RWPE1 (cell line): ENCODE measurements around the gene DECR2.
"Not testable (repeated sequence)": the region's sequence is repeated elsewhere in the genome, so short reads cannot be mapped to it uniquely, and the experiment has no call there.

Experiments
- CTCF ChIA-PET: fragments of 350-600 bp; sonication (Branson Sonifier 250); formaldehyde crosslinking; extraction: SDS; loops from one replicate; lab custom pipeline; 2021; lab: Yijun Ruan, JAX
- POLR2A ChIA-PET: fragments of 400-600 bp; formaldehyde crosslinking; extraction: SDS; loops from one replicate; lab custom pipeline; 2020; ENCODE audit warnings: antibody characterized with exemption; ENCODE audit not compliant: low non-redundant PET; lab: Yijun Ruan, JAX
- DNase-seq: peaks from one replicate; pipeline ENCODE4 v3.0.0; 2012; ENCODE audit warnings: low spot score
- H3K27ac ChIP-seq: fragments of 450-650 bp; 2 replicates; pipeline ENCODE4 v1.5.1; 2017
- TF ChIP-seq, protein P1 (sequence below): fragments of 450-650 bp; conservative IDR thresholded peaks from 2 replicates; pipeline ENCODE4 v1.5.1; 2017; ENCODE audit warnings: low read depth, mild to moderate bottlenecking

The DECR2 gene

DNA sequence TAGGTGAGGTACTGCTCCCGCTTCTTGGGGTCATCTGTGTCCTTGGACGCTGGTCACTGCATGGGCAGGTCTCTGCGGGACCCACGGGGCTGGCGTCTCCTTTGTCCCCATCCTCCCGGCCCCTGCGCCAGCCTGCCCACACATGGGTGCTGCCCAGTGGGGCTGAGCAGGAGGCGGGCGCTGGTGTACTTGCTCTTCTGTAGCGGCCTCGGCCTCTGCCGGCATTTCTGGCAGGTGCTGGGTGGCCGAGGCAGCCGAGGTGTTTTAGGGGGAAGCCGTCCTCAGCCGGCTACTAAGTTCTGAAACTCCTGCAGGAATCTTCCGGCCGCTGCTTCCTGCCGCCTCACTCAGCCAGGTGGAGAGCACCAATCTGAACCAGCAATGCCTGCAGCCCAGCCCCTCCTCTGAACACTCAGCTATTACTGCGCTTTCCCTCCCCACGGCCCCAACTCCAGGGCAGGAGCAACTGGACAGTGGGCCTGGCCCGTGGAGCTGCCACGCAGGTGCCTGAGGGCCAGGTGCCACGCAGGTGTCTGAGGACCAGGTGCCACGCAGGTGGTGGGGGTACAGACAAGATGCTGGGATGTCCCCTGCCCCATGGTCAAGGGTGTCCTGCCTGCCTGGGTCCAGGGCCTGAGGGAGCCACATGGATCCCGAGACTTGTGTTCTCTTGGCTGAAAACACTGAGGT is 10.0 kb downstream of the DECR2 start:
- no peak for DNase-seq
- H3K27ac ChIP-seq, result peak overlapping the region; percentile 35
- CTCF ChIA-PET, result no interaction called here
- POLR2A ChIA-PET, result no interaction called here
- TF ChIP-seq, protein P1, sequence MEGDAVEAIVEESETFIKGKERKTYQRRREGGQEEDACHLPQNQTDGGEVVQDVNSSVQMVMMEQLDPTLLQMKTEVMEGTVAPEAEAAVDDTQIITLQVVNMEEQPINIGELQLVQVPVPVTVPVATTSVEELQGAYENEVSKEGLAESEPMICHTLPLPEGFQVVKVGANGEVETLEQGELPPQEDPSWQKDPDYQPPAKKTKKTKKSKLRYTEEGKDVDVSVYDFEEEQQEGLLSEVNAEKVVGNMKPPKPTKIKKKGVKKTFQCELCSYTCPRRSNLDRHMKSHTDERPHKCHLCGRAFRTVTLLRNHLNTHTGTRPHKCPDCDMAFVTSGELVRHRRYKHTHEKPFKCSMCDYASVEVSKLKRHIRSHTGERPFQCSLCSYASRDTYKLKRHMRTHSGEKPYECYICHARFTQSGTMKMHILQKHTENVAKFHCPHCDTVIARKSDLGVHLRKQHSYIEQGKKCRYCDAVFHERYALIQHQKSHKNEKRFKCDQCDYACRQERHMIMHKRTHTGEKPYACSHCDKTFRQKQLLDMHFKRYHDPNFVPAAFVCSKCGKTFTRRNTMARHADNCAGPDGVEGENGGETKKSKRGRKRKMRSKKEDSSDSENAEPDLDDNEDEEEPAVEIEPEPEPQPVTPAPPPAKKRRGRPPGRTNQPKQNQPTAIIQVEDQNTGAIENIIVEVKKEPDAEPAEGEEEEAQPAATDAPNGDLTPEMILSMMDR, result no peak

DNA sequence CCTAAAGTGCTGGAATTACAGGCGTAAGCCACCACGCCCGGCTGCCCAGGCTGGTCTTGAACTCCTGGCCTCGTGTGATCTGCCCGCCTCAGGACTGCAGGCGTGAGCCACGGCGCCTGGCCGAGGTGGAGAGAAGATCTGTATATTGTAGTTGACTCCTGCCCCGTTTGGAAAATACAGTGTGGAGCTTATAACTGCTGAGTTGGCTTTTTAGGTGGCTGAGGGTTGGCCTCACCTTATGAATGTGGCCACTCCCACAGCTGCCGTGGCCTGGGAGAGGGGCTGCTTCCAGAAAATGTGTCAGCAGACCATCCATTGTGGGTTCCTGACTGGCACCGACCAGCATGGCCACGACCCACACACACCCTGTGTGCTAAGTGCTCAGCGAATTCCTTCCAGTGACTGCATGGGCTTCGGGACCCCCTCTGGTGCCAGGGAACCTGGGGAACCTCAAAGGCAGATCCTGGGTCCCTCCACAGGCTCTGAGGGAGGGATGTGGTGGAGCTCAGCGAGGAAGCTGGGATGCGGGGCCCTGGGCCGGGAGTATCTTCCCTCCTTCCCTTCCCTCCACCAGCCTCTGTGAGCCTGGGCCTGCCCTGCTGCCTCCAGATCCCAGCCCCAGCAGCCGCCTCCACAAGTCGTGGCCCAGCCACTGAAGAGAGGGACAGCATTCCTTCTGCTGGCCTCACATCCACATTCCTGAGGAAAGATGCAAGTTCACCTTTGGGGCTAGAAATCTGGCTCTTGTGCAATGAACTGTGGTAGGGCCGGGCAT is 12.9 kb downstream of the DECR2 start:
- CTCF ChIA-PET, result no interaction called here
- POLR2A ChIA-PET, result no interaction called here
- no peak for DNase-seq

DNA sequence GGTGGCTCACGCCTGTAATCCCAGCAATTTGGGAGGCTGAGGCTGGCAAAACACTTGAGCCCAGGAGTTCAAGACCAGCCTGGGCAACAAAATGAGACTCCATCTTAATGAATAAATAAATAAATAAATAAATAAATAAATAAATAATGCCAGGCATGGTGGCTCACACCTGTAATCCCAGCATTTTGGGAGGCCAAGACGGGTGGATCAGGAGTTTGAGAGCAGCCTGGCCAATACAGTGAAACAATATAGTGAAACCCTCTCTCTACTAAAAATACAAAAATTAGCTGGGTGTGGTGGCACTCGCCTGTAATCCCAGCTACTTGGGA is 13.4 kb downstream of the DECR2 start:
- DNase-seq, POLR2A ChIA-PET, CTCF ChIA-PET: not testable (repeated sequence)
- peak overlapping the region; percentile 69 for H3K27ac ChIP-seq

More for the DNA sequence above, 12.9 kb downstream of the DECR2 start:
- TF ChIP-seq, protein P1, result no peak
- peak overlapping the region; percentile 69 for H3K27ac ChIP-seq

DNA sequence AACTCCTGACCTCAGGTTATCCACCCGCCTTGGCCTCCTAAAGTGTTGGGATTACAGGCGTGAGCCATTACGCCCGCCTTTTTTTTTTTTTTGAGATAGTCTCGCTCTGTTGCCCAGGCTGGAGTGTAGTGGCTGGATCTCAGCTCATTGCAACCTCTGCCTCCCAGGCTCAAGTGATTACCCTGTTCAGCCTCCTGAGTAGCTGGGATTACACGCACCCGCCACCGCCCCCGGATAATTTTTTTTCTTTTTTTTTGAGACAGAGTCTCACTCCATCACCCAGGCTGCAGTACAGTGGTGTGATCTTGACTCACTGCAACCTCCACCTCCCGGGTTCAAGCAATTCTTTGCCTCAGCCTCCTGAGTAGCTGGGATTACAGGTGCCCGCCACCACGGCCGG is 20.5 kb downstream of the DECR2 start:
- POLR2A ChIA-PET, DNase-seq, CTCF ChIA-PET: not testable (repeated sequence)
- peak overlapping the region; percentile 100 for H3K27ac ChIP-seq

DNA sequence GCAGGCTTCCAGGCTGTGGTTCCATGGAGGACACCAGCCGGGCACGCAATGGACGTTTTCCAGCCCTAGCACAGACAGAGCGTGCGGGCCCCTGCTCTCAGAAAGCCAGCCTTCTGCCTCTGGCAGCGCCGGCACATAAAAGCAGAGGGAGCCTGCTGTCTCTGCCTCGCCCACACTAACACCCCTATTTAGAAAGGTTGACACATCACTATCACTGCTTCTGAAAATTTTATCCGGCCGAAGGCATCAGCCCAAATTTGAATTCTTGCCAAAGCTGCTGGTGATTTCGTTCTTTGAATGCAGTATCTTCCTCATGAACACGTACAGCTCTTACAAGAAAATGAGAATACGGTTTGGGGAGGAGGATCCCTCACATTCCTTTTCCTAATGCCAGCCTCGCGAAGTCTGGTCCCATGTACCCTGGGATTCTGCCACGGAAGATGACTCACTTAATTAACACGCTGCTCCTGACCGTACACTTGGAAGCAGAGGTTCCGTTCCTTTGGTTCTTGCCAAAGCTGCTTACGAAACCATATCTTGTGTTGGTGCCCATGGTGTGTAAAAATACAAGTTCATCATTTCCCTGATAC is 22.4 kb downstream of the DECR2 start:
- H3K27ac ChIP-seq, result peak overlapping the region; percentile 100
- CTCF ChIA-PET, result interaction anchor here (0.6 to 1.2 kb wide), 5 partner anchors 9 to 71 kb away, joined by 3 to 7 read pairs (median 3); no protein-coding TSS in a partner anchor
- DNase-seq, result peak; percentile 90
- TF ChIP-seq, protein P1, result no peak
- POLR2A ChIA-PET, result interaction anchor here (1.2 kb wide), 1 partner anchor 22 kb away, joined by 6 read pairs; the partner anchor contains the start of gene DECR2

DNA sequence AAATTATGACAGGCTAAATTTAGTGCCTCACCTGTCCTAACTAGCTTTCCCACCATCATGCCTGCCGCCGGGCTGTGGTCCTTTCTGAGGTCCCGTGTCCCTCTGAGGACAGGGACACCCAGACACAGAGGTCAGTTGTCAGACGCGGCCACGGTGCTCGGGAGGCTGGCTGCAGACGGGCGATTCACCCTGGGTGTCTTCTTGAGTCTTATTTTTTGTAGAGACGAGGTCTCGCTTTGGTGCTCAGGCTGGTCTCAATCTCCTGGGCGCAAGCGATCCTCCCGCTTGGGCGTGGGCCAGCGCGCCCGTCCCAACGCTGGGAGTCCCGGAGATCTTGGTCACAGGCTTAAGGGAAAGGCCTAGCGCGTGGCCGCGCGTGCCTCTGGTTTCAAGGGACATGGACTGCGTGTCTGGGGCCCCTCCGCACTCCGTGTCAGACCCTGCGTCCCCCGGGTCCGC is 23.0 kb downstream of the DECR2 start:
- TF ChIP-seq, protein P1, result no peak
- H3K27ac ChIP-seq, result peak overlapping the region; percentile 100
- POLR2A ChIA-PET, result interaction anchor here (1.2 kb wide), 1 partner anchor 23 kb away, joined by 6 read pairs; the partner anchor contains the start of gene DECR2
- DNase-seq, result no peak
- CTCF ChIA-PET, result interaction anchor here (0.6 to 1.2 kb wide), 5 partner anchors 9 to 144 kb away, joined by 3 to 7 read pairs (median 3); partner anchors contain the start of gene ARHGDIG

DNA sequence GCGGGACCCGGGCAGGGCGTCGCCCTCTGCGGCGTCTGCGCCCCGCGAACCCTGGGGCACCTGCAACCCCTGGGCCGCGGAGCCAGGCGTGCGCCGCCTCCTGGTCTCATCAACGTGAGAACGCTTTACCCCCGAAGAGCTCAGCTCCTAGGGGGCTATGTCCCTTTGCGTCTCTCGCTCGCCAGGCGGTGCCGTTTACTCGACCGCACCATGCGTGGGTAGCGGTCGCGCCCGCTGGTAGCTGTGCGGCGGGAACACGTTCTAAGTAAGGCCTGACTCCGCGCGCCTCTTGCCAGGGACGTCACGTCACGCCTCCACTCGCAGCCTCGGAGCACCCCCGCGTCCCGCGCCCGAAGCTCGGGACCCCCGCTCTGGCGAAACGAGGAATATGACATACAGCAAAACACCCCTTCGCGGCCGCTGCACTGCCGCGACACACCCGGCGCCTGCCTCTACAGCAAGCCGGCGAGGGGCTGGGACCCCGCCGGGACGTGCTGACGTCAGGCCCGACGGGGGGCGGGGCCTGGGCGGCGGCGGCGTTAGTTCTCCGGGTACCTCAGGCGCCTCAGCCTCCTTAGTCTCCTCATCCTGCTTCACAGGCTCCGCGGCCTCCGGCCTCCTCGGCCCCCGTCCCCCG is 23.5 kb downstream of the DECR2 start, which contains the start of gene RAB11FIP3:
Gene RAB11FIP3 (plus strand): TSS at position 568 of the 637 bp plus-strand sequence. CDS start 358 bp downstream, outside the sequence.
- DNase-seq, result peak; percentile 80
- CTCF ChIA-PET, result interaction anchor here (0.6 to 1.1 kb wide), 3 partner anchors 39 to 145 kb away, joined by 3 read pairs; partner anchors contain the start of gene ARHGDIG
- peak within 1 kb of the TSS; percentile 100 for H3K27ac ChIP-seq
- POLR2A ChIA-PET, result interaction anchor here (0.5 to 0.6 kb wide), 2 partner anchors 60 to 1625 kb away, joined by 3 read pairs; no protein-coding TSS in a partner anchor
- TF ChIP-seq, protein P1, result no peak; the same call in 1 of the 2 replicates
